GM23338 (cell line): ENCODE results near the gene XKRX. TPM values are rescaled to one million over a fixed set of nuclear protein-coding genes. Genes with fewer than 3 reads are reported as not detected.

Source experiments
- ATAC-seq: fragments of 200-7000 bp; cut with Tn5 transposase; 3 replicates; pipeline ENCODE4 v1.9.1; 2020
- DNase-seq: peaks from one replicate; pipeline ENCODE4 v3.0.0-alpha.2; 2015; ENCODE audit warnings: low spot score
- H2AFZ ChIP-seq: fragments of 200-600 bp; sonication (generic); 2 replicates; pipeline ENCODE4 v1.8.0; 2016; ENCODE audit warnings: antibody characterized with exemption, mild to moderate bottlenecking, moderate library complexity
- H3F3A ChIP-seq: fragments of 200-600 bp; sonication (generic); replicated peaks from 2 replicates; pipeline ENCODE4 v1.8.0; 2017; ENCODE audit warnings: antibody characterized with exemption, mixed run types, low read depth
- H3K27ac ChIP-seq: fragments of 200-600 bp; sonication (generic); 2 replicates; pipeline ENCODE4 v1.6.1; 2016; ENCODE audit warnings: low read depth
- H3K27me3 ChIP-seq: fragments of 200-600 bp; sonication (generic); 2 replicates; pipeline ENCODE4 v1.8.0; 2016; ENCODE audit warnings: mild to moderate bottlenecking, mixed run types, moderate library complexity; ENCODE audit not compliant: insufficient read depth
- H3K36me3 ChIP-seq: fragments of 200-600 bp; sonication (generic); 2 replicates; pipeline ENCODE4 v1.8.0; 2016; ENCODE audit warnings: mild to moderate bottlenecking; ENCODE audit not compliant: insufficient read depth
- H3K4me1 ChIP-seq: fragments of 200-600 bp; sonication (generic); 2 replicates; pipeline ENCODE4 v1.8.0; 2016; ENCODE audit warnings: mild to moderate bottlenecking, moderate library complexity; ENCODE audit not compliant: insufficient read depth
- H3K4me2 ChIP-seq: fragments of 200-600 bp; sonication (generic); 2 replicates; pipeline ENCODE4 v1.7.1; 2017; ENCODE audit warnings: mixed run types
- H3K4me3 ChIP-seq: fragments of 200-600 bp; sonication (generic); 2 replicates; pipeline ENCODE4 v1.6.1; 2016; ENCODE audit warnings: mixed run types
- H3K79me2 ChIP-seq: fragments of 200-600 bp; sonication (generic); replicated peaks from 2 replicates; pipeline ENCODE4 v1.8.0; 2017; ENCODE audit warnings: mild to moderate bottlenecking; ENCODE audit not compliant: insufficient read depth
- H3K9me2 ChIP-seq: fragments of 200-600 bp; sonication (generic); 2 replicates; pipeline ENCODE4 v1.8.0; 2017; ENCODE audit not compliant: insufficient read depth
- H4K20me1 ChIP-seq: fragments of 200-600 bp; sonication (generic); replicated peaks from 2 replicates; pipeline ENCODE4 v1.8.0; 2017; ENCODE audit warnings: mild to moderate bottlenecking; ENCODE audit not compliant: insufficient read depth
- H3K27ac Mint-ChIP-seq: 2 replicates; pipeline ENCODE4 v1.8.0; 2020; ENCODE audit warnings: inconsistent platforms, mild to moderate bottlenecking, moderate library complexity, mixed read lengths
- H3K27me3 Mint-ChIP-seq: 3 replicates; pipeline ENCODE4 v1.8.0; 2022; ENCODE audit warnings: low read depth, mild to moderate bottlenecking, moderate library complexity, mixed read lengths, inconsistent platforms; ENCODE audit not compliant: insufficient read depth, poor library complexity
- H3K36me3 Mint-ChIP-seq: 3 replicates; pipeline ENCODE4 v1.8.0; 2021; ENCODE audit warnings: low read depth, mild to moderate bottlenecking, inconsistent platforms, moderate library complexity, mixed read lengths
- H3K4me1 Mint-ChIP-seq: 3 replicates; pipeline ENCODE4 v1.8.0; 2020; ENCODE audit warnings: mild to moderate bottlenecking, inconsistent platforms, mixed read lengths
- H3K4me3 Mint-ChIP-seq: 3 replicates; pipeline ENCODE4 v1.8.0; 2021; ENCODE audit warnings: moderate library complexity, mild to moderate bottlenecking, inconsistent platforms, mixed read lengths
- H3K9me3 Mint-ChIP-seq: 3 replicates; pipeline ENCODE4 v1.8.0; 2020; ENCODE audit warnings: moderate library complexity, mild to moderate bottlenecking, inconsistent platforms, mixed read lengths
- CREB1 ChIP-seq: fragments of 250-450 bp; sonication (Bioruptor Pico); IDR thresholded peaks from 2 replicates; pipeline ENCODE4 v1.5.0; 2020; ENCODE audit warnings: low read depth, mild to moderate bottlenecking, moderate library complexity
- EZH2 ChIP-seq: fragments of 200-600 bp; sonication (generic); IDR thresholded peaks from one replicate; pipeline ENCODE4 v1.8.0; 2017; ENCODE audit warnings: antibody characterized with exemption, mild to moderate bottlenecking, low read depth; ENCODE audit not compliant: unreplicated experiment
- EZH2phosphoT487 ChIP-seq: fragments of 200-600 bp; sonication (generic); IDR thresholded peaks from one replicate; pipeline ENCODE4 v1.8.1; 2018; ENCODE audit warnings: antibody characterized with exemption; ENCODE audit not compliant: unreplicated experiment
- JUNB ChIP-seq: IDR thresholded peaks from one replicate; pipeline ENCODE4 v1.6.1; 2016; ENCODE audit warnings: antibody characterized with exemption; ENCODE audit not compliant: unreplicated experiment
- NANOG ChIP-seq: IDR thresholded peaks from 2 replicates; pipeline ENCODE4 v1.6.1; 2016; ENCODE audit warnings: antibody characterized with exemption, borderline replicate concordance
- POLR2AphosphoS5 ChIP-seq: IDR thresholded peaks from 2 replicates; pipeline ENCODE4 v1.6.1; 2016; ENCODE audit warnings: antibody characterized with exemption, low read depth
- REST ChIP-seq: IDR thresholded peaks from one replicate; pipeline ENCODE4 v1.6.1; 2018; ENCODE audit warnings: antibody characterized with exemption; ENCODE audit not compliant: unreplicated experiment
- STAT1 ChIP-seq: IDR thresholded peaks from one replicate; pipeline ENCODE4 v1.6.1; 2016; ENCODE audit warnings: antibody characterized with exemption; ENCODE audit not compliant: unreplicated experiment
- ZNF114 ChIP-seq: fragments of 250-450 bp; sonication (Bioruptor Pico); IDR thresholded peaks from 2 replicates; pipeline ENCODE4 v1.5.0; 2020; ENCODE audit warnings: mild to moderate bottlenecking, moderate library complexity
- ZNF331 ChIP-seq: fragments of 250-450 bp; sonication (Bioruptor Pico); IDR thresholded peaks from 2 replicates; pipeline ENCODE4 v1.5.0; 2020; ENCODE audit warnings: low read depth, mild to moderate bottlenecking, moderate library complexity
- ZNF462 ChIP-seq: fragments of 250-450 bp; sonication (Bioruptor Pico); IDR thresholded peaks from 2 replicates; pipeline ENCODE4 v1.5.0; 2020; ENCODE audit warnings: mild to moderate bottlenecking, moderate library complexity
- polyA plus RNA-seq: library from polyadenylated mRNA; unstranded; fragments of >200 nt; fragmentation: Nextera tagmentation; extraction: Ambion mirVana; gene quantifications from 2 replicates; pipeline ENCODE4 v1.2.1, GENCODE V29; 2016
- total RNA-seq: library from RNA; depleted of rRNA; stranded (reverse); fragments of >200 nt; shearing (Covaris generic); gene quantifications from 2 replicates; pipeline ENCODE4 v1.2.3, GENCODE V29; 2014
- TF ChIP-seq, protein P1 (sequence below), 2 experiments: fragments of 200-600 bp in 1 of 2; sonication (generic) in 1 of 2; conservative IDR thresholded peaks; 2 replicates each; pipeline versions ENCODE4 v1.5.1 to v1.6.1; 2016 to 2017; ENCODE audit warnings: antibody characterized with exemption in 2 of 2, low read depth in 2 of 2, mild to moderate bottlenecking in 2 of 2, moderate library complexity in 1 of 2
- TF ChIP-seq, protein P2 (sequence below): IDR thresholded peaks from 2 replicates; pipeline ENCODE4 v1.6.1; 2016; ENCODE audit warnings: antibody characterized with exemption

XKRX gene
- total and polyA plus RNA-seq, 2 experiments from 2014 or later, result 0.16 to 0.83 TPM

- H3K4me3 Mint-ChIP-seq, result no peak overlapping the region
- H3K27ac Mint-ChIP-seq, result no peak overlapping the region
- Histone ChIP-seq H2AFZ (no peak overlapping the region), H3F3A (no peaks in the 10 kb centered on the region), H3K27ac (no peak overlapping the region), H3K9me2 (no peaks in the 10 kb centered on the region), H3K4me2 (no peak overlapping the region), H3K4me1 (no peaks in the 10 kb centered on the region), H3K27me3 (no peaks in the 10 kb centered on the region), H3K79me2 (no peaks in the 10 kb centered on the region), H4K20me1 (no peaks in the 10 kb centered on the region), H3K4me3 (no peak overlapping the region), H3K36me3 (no peaks in the 10 kb centered on the region)
- no peak for DNase-seq
- H3K9me3 Mint-ChIP-seq, result peaks cover 3% of the 10 kb centered on the region; the same call in 1 of the 3 replicates
- no peak for ATAC-seq
- TF ChIP-seq EZH2phosphoT487 (no peak), CREB1 (CRISPR knock-in tag) (no peak), NANOG (no peak), JUNB (no peak), POLR2AphosphoS5 (no peak), REST (no peak), EZH2 (no peak), ZNF114 (CRISPR knock-in tag) (no peak), STAT1 (no peak), ZNF462 (CRISPR knock-in tag) (no peak), ZNF331 (CRISPR knock-in tag) (no peak)
- TF ChIP-seq, protein P1, sequence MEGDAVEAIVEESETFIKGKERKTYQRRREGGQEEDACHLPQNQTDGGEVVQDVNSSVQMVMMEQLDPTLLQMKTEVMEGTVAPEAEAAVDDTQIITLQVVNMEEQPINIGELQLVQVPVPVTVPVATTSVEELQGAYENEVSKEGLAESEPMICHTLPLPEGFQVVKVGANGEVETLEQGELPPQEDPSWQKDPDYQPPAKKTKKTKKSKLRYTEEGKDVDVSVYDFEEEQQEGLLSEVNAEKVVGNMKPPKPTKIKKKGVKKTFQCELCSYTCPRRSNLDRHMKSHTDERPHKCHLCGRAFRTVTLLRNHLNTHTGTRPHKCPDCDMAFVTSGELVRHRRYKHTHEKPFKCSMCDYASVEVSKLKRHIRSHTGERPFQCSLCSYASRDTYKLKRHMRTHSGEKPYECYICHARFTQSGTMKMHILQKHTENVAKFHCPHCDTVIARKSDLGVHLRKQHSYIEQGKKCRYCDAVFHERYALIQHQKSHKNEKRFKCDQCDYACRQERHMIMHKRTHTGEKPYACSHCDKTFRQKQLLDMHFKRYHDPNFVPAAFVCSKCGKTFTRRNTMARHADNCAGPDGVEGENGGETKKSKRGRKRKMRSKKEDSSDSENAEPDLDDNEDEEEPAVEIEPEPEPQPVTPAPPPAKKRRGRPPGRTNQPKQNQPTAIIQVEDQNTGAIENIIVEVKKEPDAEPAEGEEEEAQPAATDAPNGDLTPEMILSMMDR (conservative IDR thresholded peaks at IDR 0.05; ENCODE audit: low read depth in 2 of 2), result no peak
- TF ChIP-seq, protein P2, sequence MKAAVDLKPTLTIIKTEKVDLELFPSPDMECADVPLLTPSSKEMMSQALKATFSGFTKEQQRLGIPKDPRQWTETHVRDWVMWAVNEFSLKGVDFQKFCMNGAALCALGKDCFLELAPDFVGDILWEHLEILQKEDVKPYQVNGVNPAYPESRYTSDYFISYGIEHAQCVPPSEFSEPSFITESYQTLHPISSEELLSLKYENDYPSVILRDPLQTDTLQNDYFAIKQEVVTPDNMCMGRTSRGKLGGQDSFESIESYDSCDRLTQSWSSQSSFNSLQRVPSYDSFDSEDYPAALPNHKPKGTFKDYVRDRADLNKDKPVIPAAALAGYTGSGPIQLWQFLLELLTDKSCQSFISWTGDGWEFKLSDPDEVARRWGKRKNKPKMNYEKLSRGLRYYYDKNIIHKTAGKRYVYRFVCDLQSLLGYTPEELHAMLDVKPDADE, result no peak
- H3K27me3 Mint-ChIP-seq, result no peaks in the 10 kb centered on the region
- H3K36me3 Mint-ChIP-seq, result no peaks in the 10 kb centered on the region; the same call in 2 of the 3 replicates
- peaks cover 2% of the 10 kb centered on the region; the same call in 2 of the 3 replicates for H3K4me1 Mint-ChIP-seq
Measured at GRCh38 chrX:100905620-100906019, 23.1 kb downstream of the XKRX start.
